Activated B cell treated with CpG ODN at 0.5 μM for 24 hours (primary cell): ENCODE results near the gene RBKS. TPM values are rescaled to one million over a fixed set of nuclear protein-coding genes. Genes with fewer than 3 reads are reported as not detected.

Source experiments
- ATAC-seq: fragments of 200-7000 bp; cut with Tn5 transposase; one replicate; pipeline ENCODE4 v1.10.0; 2021; ENCODE audit warnings: low read depth, mild to moderate bottlenecking, moderate library complexity
- CTCF ChIA-PET: fragments of 350-600 bp; sonication (Branson Sonifier 250); formaldehyde crosslinking; loops from one replicate; lab custom pipeline; 2021; ENCODE audit warnings: antibody characterized with exemption; lab: Charles Lee
- POLR2A ChIA-PET: fragments of 350-600 bp; sonication (Branson Sonifier 250); formaldehyde crosslinking; loops from one replicate; lab custom pipeline; 2021; ENCODE audit warnings: antibody characterized with exemption; lab: Charles Lee
- DNase-seq: peaks from one replicate; pipeline ENCODE4 v3.0.0; 2022
- H3K27ac Mint-ChIP-seq: one replicate; pipeline ENCODE4 v1.8.0; 2020; ENCODE audit warnings: mixed read lengths
- H3K27me3 Mint-ChIP-seq: one replicate; pipeline ENCODE4 v1.8.0; 2021; ENCODE audit warnings: mixed read lengths
- H3K36me3 Mint-ChIP-seq: one replicate; pipeline ENCODE4 v1.8.0; 2021; ENCODE audit warnings: low read depth, mixed read lengths
- H3K4me1 Mint-ChIP-seq: one replicate; pipeline ENCODE4 v1.8.0; 2021; ENCODE audit warnings: mixed read lengths
- H3K4me3 Mint-ChIP-seq: one replicate; pipeline ENCODE4 v1.8.0; 2020; ENCODE audit warnings: mild to moderate bottlenecking, mixed read lengths
- H3K9me3 Mint-ChIP-seq: one replicate; pipeline ENCODE4 v1.8.0; 2020; ENCODE audit warnings: mixed read lengths
- CTCF ChIP-seq: fragments of 200-600 bp; IDR thresholded peaks from one replicate; pipeline ENCODE4 v1.8.0; 2022; ENCODE audit warnings: antibody characterized with exemption, mild to moderate bottlenecking
- intact Hi-C: fragments of 100-400 bp; cut with micrococcal nuclease; formaldehyde crosslinking; loops from one replicate; pipeline ENCODE4 v1.15.1; 2024
- total RNA-seq: library from RNA; stranded (reverse); gene quantifications from 2 replicates; pipeline ENCODE4 v1.2.3, GENCODE V29; 2022

The RBKS gene
- total RNA-seq, 1 donor from 2014 or later = 3.1 TPM

- TF ChIP-seq CTCF = no peak
- POLR2A ChIA-PET = no interaction called here
- H3K9me3 Mint-ChIP-seq = peaks cover 11% of the 10 kb centered on the region
- no peak overlapping the region for H3K27ac Mint-ChIP-seq
- H3K4me1 Mint-ChIP-seq = no peaks in the 10 kb centered on the region
- no peak for ATAC-seq
- H3K27me3 Mint-ChIP-seq = no peaks in the 10 kb centered on the region
- H3K36me3 Mint-ChIP-seq = peaks cover 27% of the 10 kb centered on the region
- DNase-seq = no peak
- CTCF ChIA-PET = no interaction called here
- intact Hi-C loops = no loop called here
- H3K4me3 Mint-ChIP-seq = no peak overlapping the region
These were observed 61.9 kb downstream of the RBKS start for GRCh38 chr2:27828305-27828704.

GRCh38 chr2:27824401-27824800, 65.8 kb downstream of the RBKS start:
- H3K4me3 Mint-ChIP-seq = no peak overlapping the region
- no peaks in the 10 kb centered on the region for H3K27me3 Mint-ChIP-seq
- H3K4me1 Mint-ChIP-seq = no peaks in the 10 kb centered on the region
- intact Hi-C loops = no loop called here
- POLR2A ChIA-PET = no interaction called here
- TF ChIP-seq CTCF = no peak
- H3K36me3 Mint-ChIP-seq = peaks cover 9% of the 10 kb centered on the region
- CTCF ChIA-PET = no interaction called here
- no peak overlapping the region for H3K27ac Mint-ChIP-seq
- peaks cover 11% of the 10 kb centered on the region for H3K9me3 Mint-ChIP-seq
- DNase-seq = no peak
- no peak for ATAC-seq

DNA sequence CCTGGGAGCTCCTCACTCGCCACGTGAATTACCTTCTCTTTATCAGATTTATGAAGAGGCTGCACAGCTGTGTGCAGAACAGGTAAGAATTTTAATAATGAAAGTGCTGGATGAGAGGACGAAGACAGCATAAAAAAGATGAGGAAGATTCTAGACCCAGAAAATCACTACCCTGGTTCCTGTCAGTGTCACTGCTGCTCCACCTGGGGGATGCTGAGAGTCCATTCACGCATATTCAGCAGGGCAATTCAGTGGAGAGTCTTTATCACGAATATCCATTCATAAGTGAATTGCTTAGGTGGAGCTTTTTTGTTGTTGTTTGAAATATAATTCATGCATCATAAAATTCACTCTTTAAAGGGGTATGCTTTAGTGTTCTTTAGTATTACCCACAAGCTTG, 66.6 kb downstream of the RBKS start:
- CTCF ChIA-PET = no interaction called here
- TF ChIP-seq CTCF = no peak
- ATAC-seq = no peak
- peaks cover 9% of the 10 kb centered on the region for H3K36me3 Mint-ChIP-seq
- intact Hi-C loops = no loop called here
- H3K27ac Mint-ChIP-seq = no peak overlapping the region
- no peaks in the 10 kb centered on the region for H3K4me1 Mint-ChIP-seq
- H3K9me3 Mint-ChIP-seq = peaks cover 11% of the 10 kb centered on the region
- no peak for DNase-seq
- no peaks in the 10 kb centered on the region for H3K27me3 Mint-ChIP-seq
- POLR2A ChIA-PET = no interaction called here
- H3K4me3 Mint-ChIP-seq = no peak overlapping the region

DNA sequence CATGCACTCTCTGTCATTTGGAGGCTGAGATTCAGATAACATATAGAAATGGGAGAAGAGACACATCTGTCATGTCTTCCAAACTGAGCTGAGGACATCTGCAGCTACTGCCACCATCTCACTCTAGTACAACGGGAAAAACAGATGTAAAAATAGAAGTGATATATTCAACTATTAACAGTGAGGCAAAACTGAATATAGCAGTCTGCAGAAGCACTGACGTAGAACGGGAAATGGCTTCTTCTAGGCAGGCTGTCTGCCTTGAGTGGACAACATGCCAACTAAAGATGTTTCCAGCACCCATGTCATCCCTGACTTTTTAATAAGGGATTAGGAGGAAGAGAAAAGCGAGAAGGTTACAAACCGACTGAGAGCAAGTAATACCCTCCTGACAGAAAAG, 67.1 kb downstream of the RBKS start:
- ATAC-seq (no peak), DNase-seq (no peak)
- H3K27ac Mint-ChIP-seq = no peak overlapping the region
- no peak overlapping the region for H3K4me3 Mint-ChIP-seq
- peaks cover 9% of the 10 kb centered on the region for H3K36me3 Mint-ChIP-seq
- no peak for TF ChIP-seq CTCF
- H3K27me3 Mint-ChIP-seq = no peaks in the 10 kb centered on the region
- ChIA-PET POLR2A (no interaction called here), CTCF (no interaction called here)
- no peaks in the 10 kb centered on the region for H3K4me1 Mint-ChIP-seq
- intact Hi-C loops = no loop called here
- peaks cover 11% of the 10 kb centered on the region for H3K9me3 Mint-ChIP-seq

DNA sequence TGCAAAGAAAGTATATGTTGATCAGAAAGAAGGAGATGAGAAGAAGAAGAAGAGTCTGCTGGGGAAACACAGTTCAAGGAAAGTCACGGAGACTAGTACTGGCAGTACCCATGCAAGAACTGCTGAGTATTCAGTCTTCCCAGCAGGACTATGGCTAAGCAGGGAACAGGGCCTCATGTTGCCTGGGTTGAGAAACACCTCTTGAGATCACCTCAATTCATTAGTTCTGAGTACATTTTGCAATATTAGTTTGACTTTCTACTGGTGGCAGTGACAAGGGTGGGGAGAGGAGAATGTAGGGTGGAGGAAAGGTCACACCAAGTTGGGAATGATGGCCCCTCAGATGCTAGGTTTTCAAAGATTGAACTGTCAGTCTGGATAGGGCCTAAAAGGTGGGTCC, 68.1 kb downstream of the RBKS start:
- Mint-ChIP-seq H3K4me3 (no peak overlapping the region), H3K27me3 (no peaks in the 10 kb centered on the region), H3K36me3 (peaks cover 4% of the 10 kb centered on the region), H3K27ac (no peak overlapping the region), H3K9me3 (peaks cover 11% of the 10 kb centered on the region), H3K4me1 (no peaks in the 10 kb centered on the region)
- CTCF ChIA-PET = no interaction called here
- DNase-seq (no peak), ATAC-seq (no peak)
- no peak for TF ChIP-seq CTCF
- intact Hi-C loops = no loop called here
- POLR2A ChIA-PET = no interaction called here
